GM19324 (cell line): ENCODE measurements around the gene WNK2.

ENCODE experiments used
- ATAC-seq: cut with Tn5 transposase; IDR thresholded peaks from one replicate; pipeline ENCODE4 v1.9.1; 2021; ENCODE audit warnings: mild to moderate bottlenecking, moderate library complexity; ENCODE audit not compliant: unreplicated experiment, low FRiP score

The WNK2 gene

GRCh38 chr9:93232388-93232960 is 48.5 kb downstream of the WNK2 start:
- no peak for ATAC-seq

GRCh38 chr9:93233033-93233432 is 49.1 kb downstream of the WNK2 start:
- no peak for ATAC-seq

GRCh38 chr9:93234600-93234999 is 50.7 kb downstream of the WNK2 start:
- no peak for ATAC-seq

- ATAC-seq, result no peak
Measured at GRCh38 chr9:93235300-93235960, 51.5 kb downstream of the WNK2 start.

- ATAC-seq, result no peak
Measured at GRCh38 chr9:93236541-93237206, 52.7 kb downstream of the WNK2 start.

- ATAC-seq, result no peak
Measured at GRCh38 chr9:93237540-93237939, 53.6 kb downstream of the WNK2 start.

- ATAC-seq, result no peak
Measured at GRCh38 chr9:93238953-93239925, 55.3 kb downstream of the WNK2 start.

GRCh38 chr9:93240891-93241334 is 57.0 kb downstream of the WNK2 start:
- ATAC-seq, result no peak

GRCh38 chr9:93243112-93243511 is 59.2 kb downstream of the WNK2 start:
- no peak for ATAC-seq

GRCh38 chr9:93244101-93244500 is 60.2 kb downstream of the WNK2 start:
- ATAC-seq, result no peak

GRCh38 chr9:93244510-93245436 is 60.8 kb downstream of the WNK2 start:
- ATAC-seq, result no peak

GRCh38 chr9:93245437-93245970 is 61.6 kb downstream of the WNK2 start:
- no peak for ATAC-seq

- no peak for ATAC-seq
Measured at GRCh38 chr9:93246111-93246510, 62.2 kb downstream of the WNK2 start.

- no peak for ATAC-seq
Measured at GRCh38 chr9:93246526-93246925, 62.6 kb downstream of the WNK2 start.

- ATAC-seq, result no peak
Measured at GRCh38 chr9:93247099-93247865, 63.3 kb downstream of the WNK2 start.

GRCh38 chr9:93247892-93248291 is 64.0 kb downstream of the WNK2 start:
- no peak for ATAC-seq

- ATAC-seq, result no peak
Measured at GRCh38 chr9:93248386-93249040, 64.6 kb downstream of the WNK2 start.

GRCh38 chr9:93250185-93250584 is 66.2 kb downstream of the WNK2 start:
- ATAC-seq, result no peak
